ENCODE measurements around the gene SNX19.
"Not testable (repeated sequence)": the region's sequence is repeated elsewhere in the genome, so short reads cannot be mapped to it uniquely, and the experiment has no call there.

Gene SNX19, protein sequence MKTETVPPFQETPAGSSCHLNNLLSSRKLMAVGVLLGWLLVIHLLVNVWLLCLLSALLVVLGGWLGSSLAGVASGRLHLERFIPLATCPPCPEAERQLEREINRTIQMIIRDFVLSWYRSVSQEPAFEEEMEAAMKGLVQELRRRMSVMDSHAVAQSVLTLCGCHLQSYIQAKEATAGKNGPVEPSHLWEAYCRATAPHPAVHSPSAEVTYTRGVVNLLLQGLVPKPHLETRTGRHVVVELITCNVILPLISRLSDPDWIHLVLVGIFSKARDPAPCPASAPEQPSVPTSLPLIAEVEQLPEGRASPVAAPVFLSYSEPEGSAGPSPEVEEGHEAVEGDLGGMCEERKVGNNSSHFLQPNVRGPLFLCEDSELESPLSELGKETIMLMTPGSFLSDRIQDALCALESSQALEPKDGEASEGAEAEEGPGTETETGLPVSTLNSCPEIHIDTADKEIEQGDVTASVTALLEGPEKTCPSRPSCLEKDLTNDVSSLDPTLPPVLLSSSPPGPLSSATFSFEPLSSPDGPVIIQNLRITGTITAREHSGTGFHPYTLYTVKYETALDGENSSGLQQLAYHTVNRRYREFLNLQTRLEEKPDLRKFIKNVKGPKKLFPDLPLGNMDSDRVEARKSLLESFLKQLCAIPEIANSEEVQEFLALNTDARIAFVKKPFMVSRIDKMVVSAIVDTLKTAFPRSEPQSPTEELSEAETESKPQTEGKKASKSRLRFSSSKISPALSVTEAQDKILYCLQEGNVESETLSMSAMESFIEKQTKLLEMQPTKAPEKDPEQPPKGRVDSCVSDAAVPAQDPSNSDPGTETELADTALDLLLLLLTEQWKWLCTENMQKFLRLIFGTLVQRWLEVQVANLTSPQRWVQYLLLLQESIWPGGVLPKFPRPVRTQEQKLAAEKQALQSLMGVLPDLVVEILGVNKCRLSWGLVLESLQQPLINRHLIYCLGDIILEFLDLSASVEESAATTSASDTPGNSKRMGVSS

GRCh38 chr11:130916238-130916855 is at the start of gene SNX19:
TSS of gene SNX19 (minus strand) at chr11:130916479. CDS start at chr11:130915939, 540 bp downstream.
- no peak for FAIRE-seq

- no peak for FAIRE-seq
Observed at GRCh38 chr11:130964058-130964792, 47.9 kb upstream of the SNX19 start.

GRCh38 chr11:130947889-130948288 is 31.6 kb upstream of the SNX19 start:
- FAIRE-seq: no peak

GRCh38 chr11:130947481-130947880 is 31.2 kb upstream of the SNX19 start:
- no peak for FAIRE-seq

GRCh38 chr11:130947058-130947457 is 30.8 kb upstream of the SNX19 start:
- FAIRE-seq: no peak

- FAIRE-seq: no peak
Observed at GRCh38 chr11:130945896-130946295, 29.6 kb upstream of the SNX19 start.

GRCh38 chr11:130940706-130941105 is 24.4 kb upstream of the SNX19 start:
- no peak for FAIRE-seq

DNA sequence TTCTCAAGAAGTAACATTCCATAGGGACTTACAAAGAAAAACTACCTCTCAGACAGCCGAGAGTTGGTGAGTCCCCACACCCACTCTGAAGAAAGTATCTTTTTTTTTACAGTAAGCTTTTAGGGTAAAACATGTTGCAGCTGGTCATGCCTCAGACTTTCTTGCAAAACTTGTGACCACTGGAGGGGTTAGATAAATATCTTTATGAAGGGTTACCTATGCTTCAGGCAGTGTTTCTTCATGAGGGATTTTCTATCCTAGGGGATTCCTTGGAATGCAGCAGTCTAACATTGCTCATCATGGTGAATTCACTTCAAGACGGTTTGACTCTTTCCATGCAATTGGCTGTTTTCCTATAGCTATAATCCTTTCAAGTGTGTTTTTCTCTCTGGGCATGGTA is 20.8 kb upstream of the SNX19 start:
- no peak for FAIRE-seq

DNA sequence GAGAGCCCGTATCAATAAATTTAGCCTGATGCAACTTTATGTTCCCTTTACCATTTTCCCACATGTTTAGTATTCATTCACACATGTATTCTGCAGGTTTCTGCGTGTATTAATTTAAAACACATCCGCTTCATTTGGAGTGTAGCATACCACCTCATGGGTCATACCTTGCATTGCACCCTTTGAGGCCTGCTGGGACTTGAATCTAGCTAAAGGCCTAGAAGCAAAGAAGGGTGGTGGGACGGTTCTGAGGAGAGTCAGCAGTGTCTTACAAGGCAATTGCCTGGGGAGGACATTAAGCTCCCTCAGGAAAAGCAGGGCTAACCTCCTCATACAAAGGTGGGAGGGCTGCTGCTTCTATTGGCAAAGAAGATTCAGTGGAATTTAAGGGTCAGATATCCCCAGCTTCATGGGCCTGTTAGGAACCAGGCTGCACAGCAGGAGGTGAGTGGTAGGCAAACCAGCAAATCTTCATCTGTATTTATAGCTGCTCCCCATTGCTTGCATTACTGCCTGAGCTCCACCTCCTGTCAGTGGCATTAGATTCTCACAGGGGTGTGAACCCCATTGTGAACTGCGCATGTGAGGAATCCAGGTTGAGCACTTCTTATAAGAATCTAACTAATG is 15.9 kb upstream of the SNX19 start:
- FAIRE-seq: no peak

GRCh38 chr11:130924750-130925149 is 8.5 kb upstream of the SNX19 start:
- no peak for FAIRE-seq

GRCh38 chr11:130920612-130921011 is 4.3 kb upstream of the SNX19 start:
- FAIRE-seq: not testable (repeated sequence)

GRCh38 chr11:130918081-130918480 is 1.8 kb upstream of the SNX19 start:
- no peak for FAIRE-seq

DNA sequence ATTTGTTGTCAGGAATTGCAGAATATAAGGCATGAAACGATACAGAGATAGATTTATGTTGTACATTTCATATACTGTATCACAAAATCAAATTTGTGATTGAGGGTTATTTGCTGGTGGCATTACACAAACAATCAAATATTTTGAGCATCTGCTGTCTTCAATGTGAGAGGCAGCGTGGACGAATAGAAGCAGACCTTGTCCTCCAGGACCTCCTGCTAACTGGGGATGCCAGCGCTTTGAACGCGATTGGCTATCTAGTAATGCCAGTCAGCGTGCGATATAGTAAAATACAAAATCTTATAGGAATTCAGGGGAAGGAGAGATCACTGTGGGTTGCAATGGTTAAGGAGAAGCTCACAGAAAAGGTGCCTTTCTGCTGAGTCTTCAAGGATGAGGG is 631 bp upstream of the SNX19 start:
- FAIRE-seq: no peak

DNA sequence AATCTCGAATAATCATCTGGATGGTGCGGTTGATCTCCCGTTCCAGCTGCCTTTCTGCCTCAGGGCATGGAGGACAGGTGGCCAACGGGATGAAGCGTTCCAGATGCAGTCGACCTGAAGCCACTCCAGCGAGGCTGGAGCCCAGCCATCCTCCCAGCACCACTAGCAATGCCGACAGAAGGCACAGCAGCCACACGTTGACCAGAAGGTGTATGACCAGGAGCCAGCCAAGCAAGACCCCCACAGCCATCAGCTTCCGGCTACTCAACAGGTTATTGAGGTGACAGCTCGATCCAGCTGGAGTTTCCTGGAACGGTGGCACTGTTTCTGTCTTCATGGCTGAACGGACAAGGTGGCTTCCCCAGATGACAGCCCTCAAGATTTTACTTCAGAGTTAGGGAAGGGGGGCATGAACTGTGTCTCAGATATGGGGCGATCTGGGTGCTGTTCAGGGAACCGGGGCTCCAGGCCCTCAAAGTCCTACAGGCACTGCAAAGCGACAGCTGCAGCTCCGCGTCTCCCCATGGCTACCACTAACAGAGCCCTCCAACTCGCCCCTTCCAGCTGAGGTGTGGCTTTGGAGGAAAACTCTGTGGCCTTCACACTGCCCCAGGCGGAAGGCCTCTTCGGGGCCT is 559 bp downstream of the SNX19 start:
- FAIRE-seq: no peak

DNA sequence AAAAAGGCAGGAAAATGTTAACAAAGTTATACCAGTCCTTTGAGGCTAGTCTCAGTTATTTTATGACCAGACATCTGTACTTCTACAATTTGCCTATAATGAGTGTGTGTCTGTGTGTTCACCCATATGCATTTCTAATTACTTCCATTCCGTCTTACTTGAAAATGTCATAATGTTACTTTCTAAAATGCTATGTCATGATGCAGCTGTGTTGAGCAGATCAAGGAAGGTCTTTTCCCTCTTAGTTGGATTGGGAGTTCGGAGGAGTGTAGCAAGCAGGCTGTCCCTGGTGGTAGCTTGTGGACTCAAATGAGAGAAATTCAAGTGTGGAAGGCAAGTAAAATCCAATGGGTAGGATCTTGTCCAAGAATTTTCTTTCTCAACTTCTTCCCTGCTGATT is 3.0 kb downstream of the SNX19 start:
- no peak for FAIRE-seq

DNA sequence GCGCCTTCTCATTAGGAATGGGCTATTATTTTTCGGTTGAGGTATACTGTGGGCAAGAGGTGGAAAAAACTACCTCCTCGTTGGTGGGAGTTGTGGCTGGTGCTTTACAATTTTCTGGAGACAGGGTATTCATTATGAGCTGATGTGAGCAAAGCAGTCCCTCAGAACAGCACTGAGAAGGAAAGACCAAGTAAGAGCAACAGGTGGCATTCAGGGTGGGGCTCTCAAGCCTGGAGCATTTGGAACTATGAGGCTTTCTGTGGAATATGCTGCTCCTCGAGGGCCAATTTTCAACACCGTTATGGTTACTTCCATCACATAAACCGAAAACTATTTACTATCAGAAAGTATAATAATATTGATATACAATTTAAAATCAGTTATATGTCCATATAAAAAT is 3.7 kb downstream of the SNX19 start:
- no peak for FAIRE-seq

GRCh38 chr11:130911306-130911705 is 5.0 kb downstream of the SNX19 start:
- FAIRE-seq: no peak

DNA sequence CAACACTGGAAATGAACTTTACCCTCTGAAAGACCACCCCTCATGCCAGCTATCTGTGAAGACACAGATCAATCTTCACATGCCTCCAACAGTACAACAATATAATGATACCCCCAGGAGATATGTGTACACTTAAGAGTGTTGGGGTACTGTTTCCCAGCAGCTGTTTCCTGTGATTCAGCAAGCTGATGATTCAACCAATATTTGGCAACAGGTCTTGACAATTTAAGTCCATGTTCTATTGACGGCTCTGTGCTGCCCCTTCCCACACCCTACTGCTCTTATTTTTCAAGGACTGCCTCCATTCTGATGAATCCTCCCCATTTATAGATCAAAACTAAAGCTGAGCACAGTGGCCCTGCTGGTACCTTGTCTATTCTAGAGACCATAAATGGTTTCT is 6.6 kb downstream of the SNX19 start:
- FAIRE-seq: no peak

DNA sequence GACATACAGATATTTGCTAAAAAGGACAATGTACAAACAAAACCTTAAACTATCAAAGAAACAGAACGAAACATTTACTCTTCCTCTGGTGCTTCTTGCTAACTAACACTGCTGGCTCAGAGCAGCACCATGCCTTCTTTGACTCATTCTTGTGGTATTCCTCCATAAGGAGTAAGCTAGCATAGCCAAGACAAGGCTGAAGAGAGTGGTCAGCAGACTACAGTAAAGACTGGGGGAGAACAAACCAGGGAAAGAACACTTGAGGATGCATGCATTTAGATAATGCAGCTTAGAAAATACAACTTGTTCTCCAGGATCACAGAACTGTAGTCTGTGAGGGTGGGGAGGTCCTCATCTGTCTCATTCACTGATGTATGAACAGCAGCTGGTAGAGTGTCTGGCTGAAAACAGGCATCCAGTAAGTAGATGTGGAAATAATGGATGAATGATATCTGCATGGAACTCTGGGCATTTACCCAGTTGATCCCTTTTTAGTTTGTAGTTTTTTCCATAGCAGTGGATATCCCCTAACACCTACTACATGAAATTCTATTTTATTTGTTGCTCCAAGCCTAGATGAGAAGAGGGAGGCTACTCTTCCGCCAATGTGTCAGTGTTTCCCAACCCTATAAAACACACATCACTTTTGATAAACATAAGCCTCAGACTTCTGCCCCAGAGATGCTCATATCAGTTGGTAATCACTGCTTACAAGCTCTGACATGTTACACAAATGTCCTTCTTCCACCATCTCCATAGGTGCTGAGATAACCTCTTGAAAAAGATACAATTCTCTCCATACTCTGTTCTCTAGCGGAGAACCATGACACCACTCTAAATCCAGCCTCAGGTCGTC is 7.3 kb downstream of the SNX19 start:
- no peak for FAIRE-seq

- FAIRE-seq: no peak
Observed at GRCh38 chr11:130908061-130908460, 8.2 kb downstream of the SNX19 start.

DNA sequence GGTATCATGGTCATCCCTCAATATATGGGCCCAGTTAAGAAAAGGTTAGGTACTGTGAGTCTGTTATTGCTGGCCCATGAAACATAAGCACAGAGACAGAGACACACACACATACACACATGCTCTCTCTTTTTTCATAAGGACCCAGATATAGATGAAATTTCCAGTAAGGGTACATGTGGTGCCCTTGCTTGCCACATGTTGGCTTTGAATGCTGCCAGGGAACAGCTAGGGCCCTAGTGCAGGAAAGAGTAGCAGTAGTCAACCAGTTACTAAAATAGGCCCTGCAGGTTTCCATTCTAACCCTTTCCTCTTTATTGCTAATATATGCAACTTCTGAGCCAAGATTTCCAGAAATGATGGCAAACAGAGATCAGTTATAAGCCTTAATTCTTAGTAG is 9.1 kb downstream of the SNX19 start:
- no peak for FAIRE-seq
